GM23338 (cell line): ENCODE data around the gene ATAD3B. TPM values are rescaled to one million over a fixed set of nuclear protein-coding genes. Genes with fewer than 3 reads are reported as not detected.

Source experiments
- ATAC-seq: fragments of 200-7000 bp; cut with Tn5 transposase; 3 replicates; pipeline ENCODE4 v1.9.1; 2020
- DNase-seq: peaks from one replicate; pipeline ENCODE4 v3.0.0-alpha.2; 2015; ENCODE audit warnings: low spot score
- H2AFZ ChIP-seq: fragments of 200-600 bp; sonication (generic); 2 replicates; pipeline ENCODE4 v1.8.0; 2016; ENCODE audit warnings: antibody characterized with exemption, mild to moderate bottlenecking, moderate library complexity
- H3F3A ChIP-seq: fragments of 200-600 bp; sonication (generic); replicated peaks from 2 replicates; pipeline ENCODE4 v1.8.0; 2017; ENCODE audit warnings: antibody characterized with exemption, mixed run types, low read depth
- H3K27ac ChIP-seq: fragments of 200-600 bp; sonication (generic); 2 replicates; pipeline ENCODE4 v1.6.1; 2016; ENCODE audit warnings: low read depth
- H3K27me3 ChIP-seq: fragments of 200-600 bp; sonication (generic); 2 replicates; pipeline ENCODE4 v1.8.0; 2016; ENCODE audit warnings: mild to moderate bottlenecking, mixed run types, moderate library complexity; ENCODE audit not compliant: insufficient read depth
- H3K36me3 ChIP-seq: fragments of 200-600 bp; sonication (generic); 2 replicates; pipeline ENCODE4 v1.8.0; 2016; ENCODE audit warnings: mild to moderate bottlenecking; ENCODE audit not compliant: insufficient read depth
- H3K4me1 ChIP-seq: fragments of 200-600 bp; sonication (generic); 2 replicates; pipeline ENCODE4 v1.8.0; 2016; ENCODE audit warnings: mild to moderate bottlenecking, moderate library complexity; ENCODE audit not compliant: insufficient read depth
- H3K4me2 ChIP-seq: fragments of 200-600 bp; sonication (generic); 2 replicates; pipeline ENCODE4 v1.7.1; 2017; ENCODE audit warnings: mixed run types
- H3K4me3 ChIP-seq: fragments of 200-600 bp; sonication (generic); 2 replicates; pipeline ENCODE4 v1.6.1; 2016; ENCODE audit warnings: mixed run types
- H3K79me2 ChIP-seq: fragments of 200-600 bp; sonication (generic); replicated peaks from 2 replicates; pipeline ENCODE4 v1.8.0; 2017; ENCODE audit warnings: mild to moderate bottlenecking; ENCODE audit not compliant: insufficient read depth
- H3K9me2 ChIP-seq: fragments of 200-600 bp; sonication (generic); 2 replicates; pipeline ENCODE4 v1.8.0; 2017; ENCODE audit not compliant: insufficient read depth
- H4K20me1 ChIP-seq: fragments of 200-600 bp; sonication (generic); replicated peaks from 2 replicates; pipeline ENCODE4 v1.8.0; 2017; ENCODE audit warnings: mild to moderate bottlenecking; ENCODE audit not compliant: insufficient read depth
- H3K27ac Mint-ChIP-seq: 2 replicates; pipeline ENCODE4 v1.8.0; 2020; ENCODE audit warnings: inconsistent platforms, mild to moderate bottlenecking, moderate library complexity, mixed read lengths
- H3K27me3 Mint-ChIP-seq: 3 replicates; pipeline ENCODE4 v1.8.0; 2022; ENCODE audit warnings: low read depth, mild to moderate bottlenecking, moderate library complexity, mixed read lengths, inconsistent platforms; ENCODE audit not compliant: insufficient read depth, poor library complexity
- H3K36me3 Mint-ChIP-seq: 3 replicates; pipeline ENCODE4 v1.8.0; 2021; ENCODE audit warnings: low read depth, mild to moderate bottlenecking, inconsistent platforms, moderate library complexity, mixed read lengths
- H3K4me1 Mint-ChIP-seq: 3 replicates; pipeline ENCODE4 v1.8.0; 2020; ENCODE audit warnings: mild to moderate bottlenecking, inconsistent platforms, mixed read lengths
- H3K4me3 Mint-ChIP-seq: 3 replicates; pipeline ENCODE4 v1.8.0; 2021; ENCODE audit warnings: moderate library complexity, mild to moderate bottlenecking, inconsistent platforms, mixed read lengths
- H3K9me3 Mint-ChIP-seq: 3 replicates; pipeline ENCODE4 v1.8.0; 2020; ENCODE audit warnings: moderate library complexity, mild to moderate bottlenecking, inconsistent platforms, mixed read lengths
- CREB1 ChIP-seq: fragments of 250-450 bp; sonication (Bioruptor Pico); IDR thresholded peaks from 2 replicates; pipeline ENCODE4 v1.5.0; 2020; ENCODE audit warnings: low read depth, mild to moderate bottlenecking, moderate library complexity
- EZH2 ChIP-seq: fragments of 200-600 bp; sonication (generic); IDR thresholded peaks from one replicate; pipeline ENCODE4 v1.8.0; 2017; ENCODE audit warnings: antibody characterized with exemption, mild to moderate bottlenecking, low read depth; ENCODE audit not compliant: unreplicated experiment
- EZH2phosphoT487 ChIP-seq: fragments of 200-600 bp; sonication (generic); IDR thresholded peaks from one replicate; pipeline ENCODE4 v1.8.1; 2018; ENCODE audit warnings: antibody characterized with exemption; ENCODE audit not compliant: unreplicated experiment
- JUNB ChIP-seq: IDR thresholded peaks from one replicate; pipeline ENCODE4 v1.6.1; 2016; ENCODE audit warnings: antibody characterized with exemption; ENCODE audit not compliant: unreplicated experiment
- NANOG ChIP-seq: IDR thresholded peaks from 2 replicates; pipeline ENCODE4 v1.6.1; 2016; ENCODE audit warnings: antibody characterized with exemption, borderline replicate concordance
- POLR2AphosphoS5 ChIP-seq: IDR thresholded peaks from 2 replicates; pipeline ENCODE4 v1.6.1; 2016; ENCODE audit warnings: antibody characterized with exemption, low read depth
- STAT1 ChIP-seq: IDR thresholded peaks from one replicate; pipeline ENCODE4 v1.6.1; 2016; ENCODE audit warnings: antibody characterized with exemption; ENCODE audit not compliant: unreplicated experiment
- ZNF114 ChIP-seq: fragments of 250-450 bp; sonication (Bioruptor Pico); IDR thresholded peaks from 2 replicates; pipeline ENCODE4 v1.5.0; 2020; ENCODE audit warnings: mild to moderate bottlenecking, moderate library complexity
- ZNF331 ChIP-seq: fragments of 250-450 bp; sonication (Bioruptor Pico); IDR thresholded peaks from 2 replicates; pipeline ENCODE4 v1.5.0; 2020; ENCODE audit warnings: low read depth, mild to moderate bottlenecking, moderate library complexity
- polyA plus RNA-seq: library from polyadenylated mRNA; unstranded; fragments of >200 nt; fragmentation: Nextera tagmentation; extraction: Ambion mirVana; gene quantifications from 2 replicates; pipeline ENCODE4 v1.2.1, GENCODE V29; 2016
- total RNA-seq: library from RNA; depleted of rRNA; stranded (reverse); fragments of >200 nt; shearing (Covaris generic); gene quantifications from 2 replicates; pipeline ENCODE4 v1.2.3, GENCODE V29; 2014
- TF ChIP-seq, protein P1 (sequence below), 2 experiments: fragments of 200-600 bp in 1 of 2; sonication (generic) in 1 of 2; conservative IDR thresholded peaks; 2 replicates each; pipeline versions ENCODE4 v1.5.1 to v1.6.1; 2016 to 2017; ENCODE audit warnings: antibody characterized with exemption in 2 of 2, low read depth in 2 of 2, mild to moderate bottlenecking in 2 of 2, moderate library complexity in 1 of 2
- TF ChIP-seq, protein P2 (sequence below): fragments of 250-450 bp; sonication (Bioruptor Pico); IDR thresholded peaks from 2 replicates; pipeline ENCODE4 v1.5.0; 2020; ENCODE audit warnings: mild to moderate bottlenecking, moderate library complexity
- TF ChIP-seq, protein P3 (sequence below): IDR thresholded peaks from 2 replicates; pipeline ENCODE4 v1.6.1; 2016; ENCODE audit warnings: antibody characterized with exemption
- TF ChIP-seq, protein P4 (sequence below): IDR thresholded peaks from one replicate; pipeline ENCODE4 v1.6.1; 2018; ENCODE audit warnings: antibody characterized with exemption; ENCODE audit not compliant: unreplicated experiment

ATAD3B gene
- total and polyA plus RNA-seq, 2 experiments from 2014 or later: 37.8 to 63.4 TPM

DNA sequence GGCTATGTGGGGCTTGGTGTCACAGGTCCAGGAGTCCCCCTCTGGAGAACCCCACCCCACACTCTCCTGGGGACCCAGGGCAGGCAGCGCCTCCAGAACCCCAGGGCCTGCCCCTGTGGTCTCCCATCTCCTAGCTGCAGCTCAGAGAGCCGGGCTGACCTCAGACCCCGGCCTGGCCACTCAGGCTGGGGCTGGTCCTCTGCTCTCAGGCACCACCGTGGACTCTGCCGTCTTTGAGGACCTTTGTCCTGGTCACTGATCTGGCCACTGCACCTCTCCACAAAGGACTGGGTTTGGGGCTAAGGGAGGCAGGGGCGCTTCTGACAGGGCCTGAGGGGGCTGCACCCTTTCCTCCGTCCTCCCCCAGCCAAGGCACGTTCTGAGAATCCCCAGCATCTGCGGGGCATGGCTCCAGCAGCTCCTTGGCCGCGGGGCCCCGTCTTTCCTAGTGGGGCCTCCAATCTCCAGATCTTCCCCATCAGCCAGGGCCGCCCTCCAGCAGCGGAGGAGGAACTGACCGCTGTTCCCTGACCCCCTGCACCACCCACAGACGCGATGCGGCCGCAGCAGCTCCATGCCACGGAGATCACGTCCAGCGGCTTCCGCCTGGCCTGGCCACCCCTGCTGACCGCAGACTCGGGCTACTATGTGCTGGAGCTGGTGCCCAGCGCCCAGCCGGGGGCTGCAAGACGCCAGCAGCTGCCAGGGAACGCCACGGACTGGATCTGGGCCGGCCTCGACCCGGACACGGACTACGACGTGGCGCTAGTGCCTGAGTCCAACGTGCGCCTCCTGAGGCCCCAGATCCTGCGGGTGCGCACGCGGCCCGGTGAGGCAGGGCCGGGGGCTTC lies 32.8 kb upstream of the ATAD3B start:
- H3K4me2 ChIP-seq: no peak overlapping the region
- peaks cover 13% of the 10 kb centered on the region for H3K4me1 Mint-ChIP-seq
- no peak overlapping the region for H3K4me3 Mint-ChIP-seq
- H4K20me1 ChIP-seq: no peaks in the 10 kb centered on the region
- H3K36me3 Mint-ChIP-seq: peaks cover 4% of the 10 kb centered on the region; the same call in 2 of the 3 replicates
- H3K27ac ChIP-seq: no peak overlapping the region
- H3K36me3 ChIP-seq: no peaks in the 10 kb centered on the region
- DNase-seq (no peak), ATAC-seq (no peak)
- H2AFZ ChIP-seq: no peak overlapping the region
- H3K9me3 Mint-ChIP-seq: no peaks in the 10 kb centered on the region
- TF ChIP-seq NANOG (no peak), STAT1 (no peak), EZH2phosphoT487 (no peak), JUNB (no peak), ZNF331 (CRISPR knock-in tag) (no peak), POLR2AphosphoS5 (no peak), EZH2 (no peak), ZNF114 (CRISPR knock-in tag) (no peak), CREB1 (no peak)
- TF ChIP-seq, protein P1, sequence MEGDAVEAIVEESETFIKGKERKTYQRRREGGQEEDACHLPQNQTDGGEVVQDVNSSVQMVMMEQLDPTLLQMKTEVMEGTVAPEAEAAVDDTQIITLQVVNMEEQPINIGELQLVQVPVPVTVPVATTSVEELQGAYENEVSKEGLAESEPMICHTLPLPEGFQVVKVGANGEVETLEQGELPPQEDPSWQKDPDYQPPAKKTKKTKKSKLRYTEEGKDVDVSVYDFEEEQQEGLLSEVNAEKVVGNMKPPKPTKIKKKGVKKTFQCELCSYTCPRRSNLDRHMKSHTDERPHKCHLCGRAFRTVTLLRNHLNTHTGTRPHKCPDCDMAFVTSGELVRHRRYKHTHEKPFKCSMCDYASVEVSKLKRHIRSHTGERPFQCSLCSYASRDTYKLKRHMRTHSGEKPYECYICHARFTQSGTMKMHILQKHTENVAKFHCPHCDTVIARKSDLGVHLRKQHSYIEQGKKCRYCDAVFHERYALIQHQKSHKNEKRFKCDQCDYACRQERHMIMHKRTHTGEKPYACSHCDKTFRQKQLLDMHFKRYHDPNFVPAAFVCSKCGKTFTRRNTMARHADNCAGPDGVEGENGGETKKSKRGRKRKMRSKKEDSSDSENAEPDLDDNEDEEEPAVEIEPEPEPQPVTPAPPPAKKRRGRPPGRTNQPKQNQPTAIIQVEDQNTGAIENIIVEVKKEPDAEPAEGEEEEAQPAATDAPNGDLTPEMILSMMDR (conservative IDR thresholded peaks at IDR 0.05; ENCODE audit: low read depth in 2 of 2): no peak
- TF ChIP-seq, protein P2, sequence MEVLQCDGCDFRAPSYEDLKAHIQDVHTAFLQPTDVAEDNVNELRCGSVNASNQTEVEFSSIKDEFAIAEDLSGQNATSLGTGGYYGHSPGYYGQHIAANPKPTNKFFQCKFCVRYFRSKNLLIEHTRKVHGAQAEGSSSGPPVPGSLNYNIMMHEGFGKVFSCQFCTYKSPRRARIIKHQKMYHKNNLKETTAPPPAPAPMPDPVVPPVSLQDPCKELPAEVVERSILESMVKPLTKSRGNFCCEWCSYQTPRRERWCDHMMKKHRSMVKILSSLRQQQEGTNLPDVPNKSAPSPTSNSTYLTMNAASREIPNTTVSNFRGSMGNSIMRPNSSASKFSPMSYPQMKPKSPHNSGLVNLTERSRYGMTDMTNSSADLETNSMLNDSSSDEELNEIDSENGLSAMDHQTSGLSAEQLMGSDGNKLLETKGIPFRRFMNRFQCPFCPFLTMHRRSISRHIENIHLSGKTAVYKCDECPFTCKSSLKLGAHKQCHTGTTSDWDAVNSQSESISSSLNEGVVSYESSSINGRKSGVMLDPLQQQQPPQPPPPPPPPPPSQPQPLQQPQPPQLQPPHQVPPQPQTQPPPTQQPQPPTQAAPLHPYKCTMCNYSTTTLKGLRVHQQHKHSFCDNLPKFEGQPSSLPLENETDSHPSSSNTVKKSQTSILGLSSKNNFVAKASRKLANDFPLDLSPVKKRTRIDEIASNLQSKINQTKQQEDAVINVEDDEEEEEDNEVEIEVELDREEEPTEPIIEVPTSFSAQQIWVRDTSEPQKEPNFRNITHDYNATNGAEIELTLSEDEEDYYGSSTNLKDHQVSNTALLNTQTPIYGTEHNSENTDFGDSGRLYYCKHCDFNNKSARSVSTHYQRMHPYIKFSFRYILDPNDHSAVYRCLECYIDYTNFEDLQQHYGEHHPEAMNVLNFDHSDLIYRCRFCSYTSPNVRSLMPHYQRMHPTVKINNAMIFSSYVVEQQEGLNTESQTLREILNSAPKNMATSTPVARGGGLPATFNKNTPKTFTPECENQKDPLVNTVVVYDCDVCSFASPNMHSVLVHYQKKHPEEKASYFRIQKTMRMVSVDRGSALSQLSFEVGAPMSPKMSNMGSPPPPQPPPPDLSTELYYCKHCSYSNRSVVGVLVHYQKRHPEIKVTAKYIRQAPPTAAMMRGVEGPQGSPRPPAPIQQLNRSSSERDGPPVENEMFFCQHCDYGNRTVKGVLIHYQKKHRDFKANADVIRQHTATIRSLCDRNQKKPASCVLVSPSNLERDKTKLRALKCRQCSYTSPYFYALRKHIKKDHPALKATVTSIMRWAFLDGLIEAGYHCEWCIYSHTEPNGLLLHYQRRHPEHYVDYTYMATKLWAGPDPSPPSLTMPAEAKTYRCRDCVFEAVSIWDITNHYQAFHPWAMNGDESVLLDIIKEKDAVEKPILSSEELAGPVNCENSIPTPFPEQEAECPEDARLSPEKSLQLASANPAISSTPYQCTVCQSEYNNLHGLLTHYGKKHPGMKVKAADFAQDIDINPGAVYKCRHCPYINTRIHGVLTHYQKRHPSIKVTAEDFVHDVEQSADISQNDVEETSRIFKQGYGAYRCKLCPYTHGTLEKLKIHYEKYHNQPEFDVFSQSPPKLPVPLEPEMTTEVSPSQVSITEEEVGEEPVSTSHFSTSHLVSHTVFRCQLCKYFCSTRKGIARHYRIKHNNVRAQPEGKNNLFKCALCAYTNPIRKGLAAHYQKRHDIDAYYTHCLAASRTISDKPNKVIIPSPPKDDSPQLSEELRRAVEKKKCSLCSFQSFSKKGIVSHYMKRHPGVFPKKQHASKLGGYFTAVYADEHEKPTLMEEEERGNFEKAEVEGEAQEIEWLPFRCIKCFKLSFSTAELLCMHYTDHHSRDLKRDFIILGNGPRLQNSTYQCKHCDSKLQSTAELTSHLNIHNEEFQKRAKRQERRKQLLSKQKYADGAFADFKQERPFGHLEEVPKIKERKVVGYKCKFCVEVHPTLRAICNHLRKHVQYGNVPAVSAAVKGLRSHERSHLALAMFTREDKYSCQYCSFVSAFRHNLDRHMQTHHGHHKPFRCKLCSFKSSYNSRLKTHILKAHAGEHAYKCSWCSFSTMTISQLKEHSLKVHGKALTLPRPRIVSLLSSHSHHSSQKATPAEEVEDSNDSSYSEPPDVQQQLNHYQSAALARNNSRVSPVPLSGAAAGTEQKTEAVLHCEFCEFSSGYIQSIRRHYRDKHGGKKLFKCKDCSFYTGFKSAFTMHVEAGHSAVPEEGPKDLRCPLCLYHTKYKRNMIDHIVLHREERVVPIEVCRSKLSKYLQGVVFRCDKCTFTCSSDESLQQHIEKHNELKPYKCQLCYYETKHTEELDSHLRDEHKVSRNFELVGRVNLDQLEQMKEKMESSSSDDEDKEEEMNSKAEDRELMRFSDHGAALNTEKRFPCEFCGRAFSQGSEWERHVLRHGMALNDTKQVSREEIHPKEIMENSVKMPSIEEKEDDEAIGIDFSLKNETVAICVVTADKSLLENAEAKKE: no peak
- TF ChIP-seq, protein P3, sequence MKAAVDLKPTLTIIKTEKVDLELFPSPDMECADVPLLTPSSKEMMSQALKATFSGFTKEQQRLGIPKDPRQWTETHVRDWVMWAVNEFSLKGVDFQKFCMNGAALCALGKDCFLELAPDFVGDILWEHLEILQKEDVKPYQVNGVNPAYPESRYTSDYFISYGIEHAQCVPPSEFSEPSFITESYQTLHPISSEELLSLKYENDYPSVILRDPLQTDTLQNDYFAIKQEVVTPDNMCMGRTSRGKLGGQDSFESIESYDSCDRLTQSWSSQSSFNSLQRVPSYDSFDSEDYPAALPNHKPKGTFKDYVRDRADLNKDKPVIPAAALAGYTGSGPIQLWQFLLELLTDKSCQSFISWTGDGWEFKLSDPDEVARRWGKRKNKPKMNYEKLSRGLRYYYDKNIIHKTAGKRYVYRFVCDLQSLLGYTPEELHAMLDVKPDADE: no peak
- TF ChIP-seq, protein P4, sequence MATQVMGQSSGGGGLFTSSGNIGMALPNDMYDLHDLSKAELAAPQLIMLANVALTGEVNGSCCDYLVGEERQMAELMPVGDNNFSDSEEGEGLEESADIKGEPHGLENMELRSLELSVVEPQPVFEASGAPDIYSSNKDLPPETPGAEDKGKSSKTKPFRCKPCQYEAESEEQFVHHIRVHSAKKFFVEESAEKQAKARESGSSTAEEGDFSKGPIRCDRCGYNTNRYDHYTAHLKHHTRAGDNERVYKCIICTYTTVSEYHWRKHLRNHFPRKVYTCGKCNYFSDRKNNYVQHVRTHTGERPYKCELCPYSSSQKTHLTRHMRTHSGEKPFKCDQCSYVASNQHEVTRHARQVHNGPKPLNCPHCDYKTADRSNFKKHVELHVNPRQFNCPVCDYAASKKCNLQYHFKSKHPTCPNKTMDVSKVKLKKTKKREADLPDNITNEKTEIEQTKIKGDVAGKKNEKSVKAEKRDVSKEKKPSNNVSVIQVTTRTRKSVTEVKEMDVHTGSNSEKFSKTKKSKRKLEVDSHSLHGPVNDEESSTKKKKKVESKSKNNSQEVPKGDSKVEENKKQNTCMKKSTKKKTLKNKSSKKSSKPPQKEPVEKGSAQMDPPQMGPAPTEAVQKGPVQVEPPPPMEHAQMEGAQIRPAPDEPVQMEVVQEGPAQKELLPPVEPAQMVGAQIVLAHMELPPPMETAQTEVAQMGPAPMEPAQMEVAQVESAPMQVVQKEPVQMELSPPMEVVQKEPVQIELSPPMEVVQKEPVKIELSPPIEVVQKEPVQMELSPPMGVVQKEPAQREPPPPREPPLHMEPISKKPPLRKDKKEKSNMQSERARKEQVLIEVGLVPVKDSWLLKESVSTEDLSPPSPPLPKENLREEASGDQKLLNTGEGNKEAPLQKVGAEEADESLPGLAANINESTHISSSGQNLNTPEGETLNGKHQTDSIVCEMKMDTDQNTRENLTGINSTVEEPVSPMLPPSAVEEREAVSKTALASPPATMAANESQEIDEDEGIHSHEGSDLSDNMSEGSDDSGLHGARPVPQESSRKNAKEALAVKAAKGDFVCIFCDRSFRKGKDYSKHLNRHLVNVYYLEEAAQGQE: no peak
- H3K9me2 ChIP-seq: no peaks in the 10 kb centered on the region
- no peaks in the 10 kb centered on the region for H3K27me3 ChIP-seq
- H3K4me3 ChIP-seq: no peak overlapping the region
- H3F3A ChIP-seq: peaks cover 17% of the 10 kb centered on the region
- peaks cover 14% of the 10 kb centered on the region for H3K27me3 Mint-ChIP-seq
- 0 out of 2 replicates have a peak, but pooled peaks cover 2% of the 10 kb centered on the region for H3K79me2 ChIP-seq
- peaks cover 11% of the 10 kb centered on the region; the same call in 1 of the 2 replicates for H3K4me1 ChIP-seq
- no peak overlapping the region for H3K27ac Mint-ChIP-seq
